Measurements from ENCODE around the gene IFT22.

IFT22 gene

DNA sequence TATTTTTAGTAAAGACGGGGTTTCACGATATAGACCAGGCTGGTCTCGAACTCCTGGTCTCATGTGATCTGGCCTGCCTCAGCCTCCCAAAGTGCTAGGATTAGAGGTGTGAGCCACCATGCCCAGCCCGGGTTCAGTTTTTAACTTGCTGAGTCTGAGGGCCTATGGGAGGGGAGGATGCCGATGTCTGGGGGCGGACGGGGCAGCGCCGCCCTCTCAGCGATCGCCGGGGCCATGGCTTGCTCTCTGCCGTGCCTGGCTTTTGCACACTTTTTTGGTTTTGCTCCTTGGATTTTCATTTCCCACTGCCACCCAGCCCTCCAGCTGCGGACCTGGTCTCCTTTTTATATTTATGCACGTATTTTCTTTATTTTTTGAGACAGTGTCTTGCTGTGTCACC lies 25.9 kb upstream of the IFT22 start:
- no peaks in the 10 kb centered on the region for H3K4me1 ChIP-seq
- H3K4me3 ChIP-seq (ENCODE audit: low read depth, low read length): no peak overlapping the region

DNA sequence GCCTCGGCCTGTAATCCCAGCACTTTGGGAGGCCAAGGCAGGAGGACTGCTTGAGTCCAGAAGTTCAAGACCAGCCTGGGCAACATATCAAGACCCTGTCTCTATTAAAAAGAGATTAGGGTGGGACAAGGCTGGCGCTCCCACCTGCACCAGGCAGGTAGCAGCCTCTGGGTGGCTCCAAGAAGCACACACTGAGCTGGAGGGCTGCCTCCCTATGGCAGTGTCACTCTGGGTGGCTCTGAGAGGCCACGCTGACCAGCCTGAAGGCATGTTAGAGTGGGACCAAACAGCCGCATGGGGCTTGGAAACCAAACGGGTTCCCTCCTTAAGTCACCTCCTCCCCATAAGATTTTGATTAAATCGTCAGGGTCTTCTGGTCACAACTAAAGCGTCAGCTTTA lies 21.3 kb upstream of the IFT22 start:
- DNase-seq: no peak
- TF ChIP-seq, protein P1, sequence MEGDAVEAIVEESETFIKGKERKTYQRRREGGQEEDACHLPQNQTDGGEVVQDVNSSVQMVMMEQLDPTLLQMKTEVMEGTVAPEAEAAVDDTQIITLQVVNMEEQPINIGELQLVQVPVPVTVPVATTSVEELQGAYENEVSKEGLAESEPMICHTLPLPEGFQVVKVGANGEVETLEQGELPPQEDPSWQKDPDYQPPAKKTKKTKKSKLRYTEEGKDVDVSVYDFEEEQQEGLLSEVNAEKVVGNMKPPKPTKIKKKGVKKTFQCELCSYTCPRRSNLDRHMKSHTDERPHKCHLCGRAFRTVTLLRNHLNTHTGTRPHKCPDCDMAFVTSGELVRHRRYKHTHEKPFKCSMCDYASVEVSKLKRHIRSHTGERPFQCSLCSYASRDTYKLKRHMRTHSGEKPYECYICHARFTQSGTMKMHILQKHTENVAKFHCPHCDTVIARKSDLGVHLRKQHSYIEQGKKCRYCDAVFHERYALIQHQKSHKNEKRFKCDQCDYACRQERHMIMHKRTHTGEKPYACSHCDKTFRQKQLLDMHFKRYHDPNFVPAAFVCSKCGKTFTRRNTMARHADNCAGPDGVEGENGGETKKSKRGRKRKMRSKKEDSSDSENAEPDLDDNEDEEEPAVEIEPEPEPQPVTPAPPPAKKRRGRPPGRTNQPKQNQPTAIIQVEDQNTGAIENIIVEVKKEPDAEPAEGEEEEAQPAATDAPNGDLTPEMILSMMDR (IDR thresholded peaks at IDR 0.05; ENCODE audit: low read depth, low read length): no peak
- no peaks in the 10 kb centered on the region for H3K4me1 ChIP-seq
- no peaks in the 10 kb centered on the region for H3K27me3 ChIP-seq
- no peak overlapping the region for H3K4me3 ChIP-seq (ENCODE audit: low read depth, low read length)
- H3K36me3 ChIP-seq: no peaks in the 10 kb centered on the region
- H3K9me3 ChIP-seq: no peaks in the 10 kb centered on the region

More for the DNA sequence above, 25.9 kb upstream of the IFT22 start:
- no peak for DNase-seq
- H3K9me3 ChIP-seq: no peaks in the 10 kb centered on the region
- no peaks in the 10 kb centered on the region for H3K36me3 ChIP-seq
- TF ChIP-seq, protein P1 (IDR thresholded peaks at IDR 0.05; ENCODE audit: low read depth, low read length): no peak
- H3K27me3 ChIP-seq: no peaks in the 10 kb centered on the region

DNA sequence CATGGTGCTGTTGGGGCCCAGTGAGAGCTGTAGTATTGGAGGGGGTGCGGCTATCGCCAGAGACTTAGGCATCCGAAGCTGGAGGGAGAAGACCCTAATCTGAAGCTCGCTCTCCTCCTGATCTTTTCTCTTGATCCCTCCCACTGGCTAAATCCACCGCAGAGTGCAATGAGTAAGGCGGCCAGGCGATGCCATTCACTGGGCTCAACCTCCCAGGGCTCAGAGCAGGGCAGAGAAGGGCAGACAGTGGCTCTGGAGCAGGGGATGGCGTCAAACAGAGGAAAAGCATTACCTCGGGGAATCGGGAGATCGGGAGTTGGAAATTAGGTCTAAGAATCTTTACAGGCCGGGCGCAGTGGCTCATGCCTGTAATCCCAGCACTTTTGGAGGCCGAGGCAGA lies 18.8 kb upstream of the IFT22 start:
- no peak for DNase-seq
- TF ChIP-seq, protein P1 (IDR thresholded peaks at IDR 0.05; ENCODE audit: low read depth, low read length): no peak
- Histone ChIP-seq H3K9me3 (no peaks in the 10 kb centered on the region), H3K36me3 (no peaks in the 10 kb centered on the region), H3K4me1 (no peaks in the 10 kb centered on the region), H3K27me3 (no peaks in the 10 kb centered on the region), H3K4me3 (ENCODE audit: low read depth, low read length) (no peak overlapping the region)

DNA sequence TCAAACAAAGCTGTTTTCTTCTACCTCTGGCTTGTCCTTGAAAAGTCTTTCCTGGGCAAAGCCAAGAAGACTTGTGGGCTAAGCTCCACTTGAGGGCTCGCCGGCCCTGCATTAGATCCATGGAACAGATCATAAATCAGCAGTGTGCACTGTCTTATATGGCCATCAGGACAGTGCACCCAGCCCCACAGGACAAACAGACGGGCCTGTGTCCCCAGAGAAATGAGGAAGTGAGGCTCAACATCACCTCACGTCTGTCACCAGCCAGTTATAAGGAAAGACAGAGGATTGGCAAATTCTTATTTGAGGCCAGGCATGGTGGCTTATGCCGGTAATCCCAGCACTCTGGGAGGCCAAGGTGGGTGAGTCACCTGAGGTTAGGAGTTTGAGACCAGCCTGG lies 12.3 kb upstream of the IFT22 start:
- TF ChIP-seq, protein P1 (IDR thresholded peaks at IDR 0.05; ENCODE audit: low read depth, low read length): no peak

DNA sequence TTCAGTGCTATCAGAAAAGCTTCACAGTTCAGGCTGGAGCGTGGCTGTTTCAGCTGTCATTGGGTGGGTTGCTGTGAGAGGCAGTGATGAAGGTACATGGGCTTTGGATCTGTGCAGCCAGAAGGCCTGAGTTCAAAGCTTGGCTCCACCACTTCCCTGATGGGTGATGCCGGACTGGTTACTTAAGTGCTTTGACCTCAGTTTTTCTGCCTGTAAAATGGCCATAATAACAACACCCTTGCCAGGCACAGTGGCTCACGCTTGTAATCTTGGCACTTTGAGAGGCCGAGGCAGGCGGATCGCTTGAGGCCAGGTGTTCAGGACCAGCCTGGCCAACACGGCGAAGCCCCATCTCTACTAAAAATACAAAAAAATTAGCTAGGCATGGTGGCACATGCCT lies 10.4 kb upstream of the IFT22 start:
- TF ChIP-seq, protein P1 (IDR thresholded peaks at IDR 0.05; ENCODE audit: low read depth, low read length): no peak
- Histone ChIP-seq H3K36me3 (no peaks in the 10 kb centered on the region), H3K27me3 (no peaks in the 10 kb centered on the region)

More for the DNA sequence above, 12.3 kb upstream of the IFT22 start:
- H3K9me3 ChIP-seq: no peaks in the 10 kb centered on the region
- H3K27me3 ChIP-seq: no peaks in the 10 kb centered on the region
- no peaks in the 10 kb centered on the region for H3K36me3 ChIP-seq
- no peak for DNase-seq
- no peak overlapping the region for H3K4me3 ChIP-seq (ENCODE audit: low read depth, low read length)
- no peaks in the 10 kb centered on the region for H3K4me1 ChIP-seq

DNA sequence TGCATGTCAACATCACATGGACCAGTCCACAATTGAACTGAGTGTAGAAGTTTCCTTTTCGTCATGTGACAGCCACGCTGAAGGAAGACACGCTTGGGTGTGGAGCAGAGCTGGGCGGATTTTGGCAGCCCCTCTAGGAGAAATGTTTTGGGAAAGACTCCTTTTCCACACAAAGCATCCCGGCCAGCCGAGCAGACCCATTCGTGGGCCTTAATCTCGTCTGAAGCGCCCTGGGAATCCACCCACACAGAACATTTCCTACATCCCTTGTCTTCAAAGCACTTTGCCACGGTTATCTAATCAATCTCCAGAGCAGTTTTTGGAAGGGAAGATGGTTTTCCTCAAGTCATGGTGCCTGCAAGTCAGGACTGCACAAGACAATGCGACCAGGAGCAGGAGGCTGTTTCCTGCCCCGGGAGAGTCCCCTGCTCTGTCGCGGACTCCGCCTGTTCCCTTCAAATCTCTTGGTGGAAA lies 8.4 kb upstream of the IFT22 start:
- Histone ChIP-seq H3K9me3 (no peaks in the 10 kb centered on the region), H3K36me3 (no peaks in the 10 kb centered on the region), H3K4me3 (ENCODE audit: low read depth, low read length) (peak overlapping the region; percentile 16), H3K4me1 (no peaks in the 10 kb centered on the region), H3K27me3 (no peaks in the 10 kb centered on the region)
- TF ChIP-seq, protein P1 (IDR thresholded peaks at IDR 0.05; ENCODE audit: low read depth, low read length): no peak
- DNase-seq: peak; percentile 47

More for the DNA sequence above, 10.4 kb upstream of the IFT22 start:
- DNase-seq: no peak
- H3K9me3 ChIP-seq: no peaks in the 10 kb centered on the region
- no peaks in the 10 kb centered on the region for H3K4me1 ChIP-seq
- no peak overlapping the region for H3K4me3 ChIP-seq (ENCODE audit: low read depth, low read length)
